Panc1 (cell line): ENCODE data around the gene GNAZ. TPM values are rescaled to one million over a fixed set of nuclear protein-coding genes. Genes with fewer than 3 reads are reported as not detected.

ENCODE experiments used
- ATAC-seq: fragments of 200-7000 bp; cut with Tn5 transposase; 2 replicates; pipeline ENCODE4 v1.9.1; 2020; ENCODE audit warnings: mild to moderate bottlenecking, moderate library complexity
- BruUV-seq: library from RNA; stranded (reverse); fragments of 400-500 nt; replicated peaks from 2 replicates; lab custom pipeline; 2021; lab: Mats Ljungman, UMichigan
- CTCF ChIA-PET: fragments of 300-600 bp; sonication (Branson Sonifier 250); formaldehyde crosslinking; loops from one replicate; lab custom pipeline; 2022; ENCODE audit warnings: antibody characterized with exemption; lab: Charles Lee
- POLR2A ChIA-PET: fragments of 300-600 bp; sonication (Branson Sonifier 250); formaldehyde crosslinking; loops from one replicate; lab custom pipeline; 2022; ENCODE audit warnings: antibody characterized with exemption; lab: Charles Lee
- DNase-seq: peaks from one replicate; pipeline ENCODE4 v3.0.0-alpha.2; 2010; ENCODE audit warnings: low read depth, low spot score
- H3K27ac ChIP-seq: 2 replicates; pipeline ENCODE4 v1.5.1; 2011; ENCODE audit warnings: mild to moderate bottlenecking, low read length, inconsistent platforms
- H3K27me3 ChIP-seq: fragments of 200-500 bp; sonication (Bioruptor generic); 2 replicates; pipeline ENCODE4 v1.6.0; 2014; ENCODE audit warnings: low read length, inconsistent platforms; ENCODE audit not compliant: control insufficient read depth, insufficient read depth
- H3K36me3 ChIP-seq: fragments of 200-500 bp; sonication (Bioruptor generic); 2 replicates; pipeline ENCODE4 v1.5.1; 2014; ENCODE audit warnings: inconsistent platforms, mild to moderate bottlenecking, low read length, moderate library complexity; ENCODE audit not compliant: control insufficient read depth, insufficient read depth
- H3K4me1 ChIP-seq: 2 replicates; pipeline ENCODE4 v1.5.1; 2011; ENCODE audit warnings: inconsistent platforms, mild to moderate bottlenecking, low read length, moderate library complexity; ENCODE audit not compliant: control insufficient read depth, insufficient read depth
- H3K4me3 ChIP-seq, 2 experiments: 2 replicates each; pipeline ENCODE4 v1.5.1; 2011 to 2012; ENCODE audit warnings: low read depth in 2 of 2, low read length in 2 of 2, mild to moderate bottlenecking in 2 of 2, inconsistent platforms in 1 of 2, moderate library complexity in 1 of 2
- H3K9me3 ChIP-seq: fragments of 200-500 bp; sonication (Bioruptor generic); 2 replicates; pipeline ENCODE4 v1.5.1; 2014; ENCODE audit warnings: low read depth, mild to moderate bottlenecking, inconsistent platforms, low read length, moderate library complexity; ENCODE audit not compliant: control insufficient read depth, insufficient read depth
- POLR2AphosphoS5 ChIP-seq: IDR thresholded peaks from 2 replicates; pipeline ENCODE4 v1.6.1; 2012; ENCODE audit warnings: mild to moderate bottlenecking, low read depth, low read length, moderate library complexity
- SIN3A ChIP-seq: IDR thresholded peaks from 2 replicates; pipeline ENCODE4 v1.6.1; 2012; ENCODE audit warnings: low read depth, mild to moderate bottlenecking, low read length, moderate library complexity, borderline replicate concordance; ENCODE audit not compliant: insufficient read depth
- TCF7L2 ChIP-seq: IDR thresholded peaks from 2 replicates; pipeline ENCODE4 v1.6.1; 2011; ENCODE audit warnings: mild to moderate bottlenecking, low read depth, low read length, inconsistent platforms
- in situ Hi-C: cut with HindIII; loops from 2 replicates; pipeline ENCODE4 v1.10.0; 2016; ENCODE audit warnings: low sequenced_read_pairs, low pct_unique_long_range_greater_than_20kb
- intact Hi-C: fragments of 100-400 bp; cut with micrococcal nuclease; formaldehyde crosslinking; loops from one replicate; pipeline ENCODE4 v1.10.0; 2022; ENCODE audit not compliant: unreplicated experiment
- total RNA-seq: library from RNA; stranded (reverse); gene quantifications from one replicate; pipeline ENCODE4 v1.2.1, GENCODE V29; 2021; ENCODE audit not compliant: unreplicated experiment
- TF ChIP-seq, protein P1 (sequence below): fragments of 450-650 bp; IDR thresholded peaks from 2 replicates; pipeline ENCODE4 v1.5.1; 2017; ENCODE audit warnings: mild to moderate bottlenecking
- TF ChIP-seq, protein P2 (sequence below), 2 experiments: IDR thresholded peaks; 2 replicates each; pipeline ENCODE4 v1.6.1; 2011 to 2012; ENCODE audit warnings: low read depth in 2 of 2, control low read depth in 1 of 2, low read length in 1 of 2, mild to moderate bottlenecking in 1 of 2, moderate library complexity in 1 of 2; ENCODE audit not compliant: insufficient read depth in 1 of 2

GNAZ gene
- total RNA-seq, 1 experiment from 2014 or later = 11.9 TPM

DNA sequence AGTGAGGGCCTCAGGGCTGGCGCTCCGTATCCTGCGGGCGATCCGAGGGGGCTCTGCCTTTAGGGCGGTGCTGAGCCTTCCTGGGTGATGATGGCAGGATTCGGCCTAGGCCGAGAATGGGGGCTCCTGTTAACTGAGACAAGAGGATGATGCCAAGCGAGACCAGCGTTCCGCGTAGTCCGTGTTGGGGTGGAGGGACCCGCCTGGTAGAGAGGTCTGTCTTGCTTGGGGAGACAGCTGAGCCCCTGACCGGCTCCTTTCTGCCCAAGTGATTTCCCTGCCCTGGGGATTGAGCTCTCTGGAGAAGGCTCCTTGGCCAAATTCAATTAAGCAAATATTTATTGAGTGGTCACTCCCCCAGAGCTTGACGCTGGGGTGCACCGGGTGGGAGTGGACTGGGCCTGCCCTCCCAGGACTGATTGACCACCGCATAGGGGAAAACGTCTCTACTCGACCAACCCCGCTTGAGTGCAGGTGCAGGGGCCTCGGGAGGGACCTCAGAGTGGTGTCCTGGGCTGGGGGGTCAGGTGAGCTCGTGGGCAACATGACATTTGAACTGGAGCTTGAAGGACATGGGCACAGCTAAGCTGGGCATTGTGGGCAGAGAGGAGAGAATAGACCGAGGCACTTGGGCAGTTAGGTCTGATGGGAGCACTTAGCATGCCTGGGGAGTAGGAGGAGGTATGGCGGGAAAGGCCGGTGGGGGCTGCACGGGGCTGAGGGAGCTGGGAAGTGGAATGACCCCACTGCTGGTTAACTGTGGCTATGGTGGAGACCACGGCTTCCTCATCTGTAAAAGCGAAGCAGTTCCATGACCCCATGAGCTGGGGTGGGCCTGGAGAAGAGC is 1.1 kb downstream of the GNAZ start:
- POLR2A ChIA-PET = no interaction called here
- CTCF ChIA-PET = no interaction called here
- DNase-seq (no peak), ATAC-seq (no peak)
- TSS peak; percentile 58 for BruUV-seq
- H3K27ac ChIP-seq = no peak overlapping the region
- peak overlapping the region; percentile 48 to 53 for H3K4me3 ChIP-seq
- intact Hi-C loops = no loop called here
- TF ChIP-seq, protein P1, sequence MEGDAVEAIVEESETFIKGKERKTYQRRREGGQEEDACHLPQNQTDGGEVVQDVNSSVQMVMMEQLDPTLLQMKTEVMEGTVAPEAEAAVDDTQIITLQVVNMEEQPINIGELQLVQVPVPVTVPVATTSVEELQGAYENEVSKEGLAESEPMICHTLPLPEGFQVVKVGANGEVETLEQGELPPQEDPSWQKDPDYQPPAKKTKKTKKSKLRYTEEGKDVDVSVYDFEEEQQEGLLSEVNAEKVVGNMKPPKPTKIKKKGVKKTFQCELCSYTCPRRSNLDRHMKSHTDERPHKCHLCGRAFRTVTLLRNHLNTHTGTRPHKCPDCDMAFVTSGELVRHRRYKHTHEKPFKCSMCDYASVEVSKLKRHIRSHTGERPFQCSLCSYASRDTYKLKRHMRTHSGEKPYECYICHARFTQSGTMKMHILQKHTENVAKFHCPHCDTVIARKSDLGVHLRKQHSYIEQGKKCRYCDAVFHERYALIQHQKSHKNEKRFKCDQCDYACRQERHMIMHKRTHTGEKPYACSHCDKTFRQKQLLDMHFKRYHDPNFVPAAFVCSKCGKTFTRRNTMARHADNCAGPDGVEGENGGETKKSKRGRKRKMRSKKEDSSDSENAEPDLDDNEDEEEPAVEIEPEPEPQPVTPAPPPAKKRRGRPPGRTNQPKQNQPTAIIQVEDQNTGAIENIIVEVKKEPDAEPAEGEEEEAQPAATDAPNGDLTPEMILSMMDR = no peak
- TF ChIP-seq, protein P2, sequence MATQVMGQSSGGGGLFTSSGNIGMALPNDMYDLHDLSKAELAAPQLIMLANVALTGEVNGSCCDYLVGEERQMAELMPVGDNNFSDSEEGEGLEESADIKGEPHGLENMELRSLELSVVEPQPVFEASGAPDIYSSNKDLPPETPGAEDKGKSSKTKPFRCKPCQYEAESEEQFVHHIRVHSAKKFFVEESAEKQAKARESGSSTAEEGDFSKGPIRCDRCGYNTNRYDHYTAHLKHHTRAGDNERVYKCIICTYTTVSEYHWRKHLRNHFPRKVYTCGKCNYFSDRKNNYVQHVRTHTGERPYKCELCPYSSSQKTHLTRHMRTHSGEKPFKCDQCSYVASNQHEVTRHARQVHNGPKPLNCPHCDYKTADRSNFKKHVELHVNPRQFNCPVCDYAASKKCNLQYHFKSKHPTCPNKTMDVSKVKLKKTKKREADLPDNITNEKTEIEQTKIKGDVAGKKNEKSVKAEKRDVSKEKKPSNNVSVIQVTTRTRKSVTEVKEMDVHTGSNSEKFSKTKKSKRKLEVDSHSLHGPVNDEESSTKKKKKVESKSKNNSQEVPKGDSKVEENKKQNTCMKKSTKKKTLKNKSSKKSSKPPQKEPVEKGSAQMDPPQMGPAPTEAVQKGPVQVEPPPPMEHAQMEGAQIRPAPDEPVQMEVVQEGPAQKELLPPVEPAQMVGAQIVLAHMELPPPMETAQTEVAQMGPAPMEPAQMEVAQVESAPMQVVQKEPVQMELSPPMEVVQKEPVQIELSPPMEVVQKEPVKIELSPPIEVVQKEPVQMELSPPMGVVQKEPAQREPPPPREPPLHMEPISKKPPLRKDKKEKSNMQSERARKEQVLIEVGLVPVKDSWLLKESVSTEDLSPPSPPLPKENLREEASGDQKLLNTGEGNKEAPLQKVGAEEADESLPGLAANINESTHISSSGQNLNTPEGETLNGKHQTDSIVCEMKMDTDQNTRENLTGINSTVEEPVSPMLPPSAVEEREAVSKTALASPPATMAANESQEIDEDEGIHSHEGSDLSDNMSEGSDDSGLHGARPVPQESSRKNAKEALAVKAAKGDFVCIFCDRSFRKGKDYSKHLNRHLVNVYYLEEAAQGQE (IDR thresholded peaks at IDR 0.05; ENCODE audit: insufficient read depth in 1 of 2, low read depth in 2 of 2, low read length in 1 of 2) = no peak
- no peak for TF ChIP-seq SIN3A
- TF ChIP-seq TCF7L2 = no peak
- TF ChIP-seq POLR2AphosphoS5 = no peak
- no peaks in the 10 kb centered on the region for H3K9me3 ChIP-seq
- in situ Hi-C loops = no loop called here
- no peaks in the 10 kb centered on the region for H3K36me3 ChIP-seq
- H3K27me3 ChIP-seq = no peaks in the 10 kb centered on the region
- no peaks in the 10 kb centered on the region for H3K4me1 ChIP-seq

DNA sequence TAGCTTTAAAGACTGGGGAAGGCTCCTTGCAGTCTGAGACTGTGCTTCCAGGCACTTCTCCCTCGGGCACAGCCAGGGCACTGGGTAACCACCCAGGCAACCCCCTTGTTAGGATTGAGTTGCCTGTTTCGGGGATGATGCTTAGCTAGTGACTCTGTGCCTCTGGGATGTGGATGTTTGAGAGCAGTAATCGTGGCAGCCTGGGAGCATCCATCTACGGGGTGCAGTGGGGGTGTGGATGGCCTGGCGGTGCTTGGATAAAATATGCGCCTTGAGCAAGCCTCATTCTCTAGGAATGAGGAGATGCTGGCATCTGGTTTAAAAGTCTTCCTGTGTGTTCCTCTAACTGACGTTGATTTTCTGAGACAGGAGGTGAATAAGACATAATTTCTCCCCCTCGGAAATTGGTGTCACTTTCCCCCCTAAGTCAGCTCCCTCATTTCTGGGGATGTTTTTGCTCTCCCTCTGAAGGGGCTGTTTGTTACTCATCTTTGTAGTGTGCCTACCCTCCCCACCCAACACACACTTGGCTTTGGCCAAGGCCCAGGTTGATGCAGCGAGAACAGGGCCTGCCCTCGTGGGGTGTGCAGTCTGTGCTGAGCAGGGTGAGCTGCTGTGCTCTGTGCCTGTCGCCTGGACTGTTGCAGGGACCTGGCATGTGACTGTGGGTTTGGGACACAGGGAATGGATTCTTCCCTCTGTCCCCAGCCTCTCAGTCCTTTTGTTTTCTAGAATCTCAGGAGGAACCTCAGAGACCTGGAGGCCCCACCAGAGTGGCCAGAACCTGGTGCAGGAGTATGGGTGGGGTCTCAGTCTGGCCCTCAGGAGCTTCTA is 2.0 kb downstream of the GNAZ start:
- intact Hi-C loops = no loop called here
- TF ChIP-seq TCF7L2 = no peak
- no peak for TF ChIP-seq POLR2AphosphoS5

More for the DNA sequence above, 2.0 kb downstream of the GNAZ start:
- Histone ChIP-seq H3K4me1 (no peaks in the 10 kb centered on the region), H3K36me3 (no peaks in the 10 kb centered on the region), H3K27ac (no peak overlapping the region), H3K27me3 (no peaks in the 10 kb centered on the region), H3K9me3 (no peaks in the 10 kb centered on the region), H3K4me3 (no peak overlapping the region)
- ATAC-seq = no peak
- CTCF ChIA-PET = no interaction called here
- POLR2A ChIA-PET = no interaction called here
- in situ Hi-C loops = no loop called here
- no peak for DNase-seq
- BruUV-seq = no TSS peak
